ENCODE results near the gene ARHGEF11. TPM values are rescaled to one million over a fixed set of nuclear protein-coding genes. Genes with fewer than 3 reads are reported as not detected.
A peak's percentile ranks its signal among the peaks of the same experiment; 100 is the strongest.

The ARHGEF11 gene
- total RNA-seq, 1 donor from 2014 or later: 21.0 TPM

DNA sequence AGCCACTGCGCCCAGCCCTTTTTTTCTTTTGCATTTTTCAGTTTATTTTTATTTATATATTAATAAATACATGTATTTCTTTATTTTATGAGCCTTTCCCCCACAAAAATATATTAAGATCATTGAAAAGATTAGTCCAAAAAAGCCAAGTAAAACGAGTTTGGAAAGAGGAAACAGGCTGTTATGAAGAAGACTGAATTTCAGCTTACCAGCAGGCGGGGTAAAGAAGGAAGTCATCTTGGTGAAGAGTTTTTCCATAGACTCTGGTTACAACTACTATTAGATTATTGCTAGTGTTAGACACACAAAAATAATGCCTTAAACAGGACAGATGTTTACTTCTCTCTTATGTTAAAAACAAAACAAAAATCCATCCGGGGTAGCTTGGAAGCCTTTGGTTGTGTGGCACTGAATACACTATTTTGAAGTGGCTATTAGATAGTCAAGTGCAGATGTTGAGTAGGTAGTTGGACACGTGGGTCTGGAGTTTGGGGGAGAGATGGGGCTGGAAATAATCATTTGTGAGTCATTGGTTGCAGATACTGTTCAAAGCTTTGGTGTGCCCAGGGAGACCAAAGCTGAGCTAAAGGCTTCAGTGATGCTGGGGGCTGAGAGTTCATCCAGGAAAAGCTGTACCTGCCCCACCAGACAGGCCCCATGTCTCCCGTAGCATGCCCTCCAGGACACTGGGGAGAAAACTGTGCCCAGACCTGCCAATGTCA lies 133.8 kb downstream of the ARHGEF11 start:
- no peak for DNase-seq (ENCODE audit: low read depth in 2 of 2)

DNA sequence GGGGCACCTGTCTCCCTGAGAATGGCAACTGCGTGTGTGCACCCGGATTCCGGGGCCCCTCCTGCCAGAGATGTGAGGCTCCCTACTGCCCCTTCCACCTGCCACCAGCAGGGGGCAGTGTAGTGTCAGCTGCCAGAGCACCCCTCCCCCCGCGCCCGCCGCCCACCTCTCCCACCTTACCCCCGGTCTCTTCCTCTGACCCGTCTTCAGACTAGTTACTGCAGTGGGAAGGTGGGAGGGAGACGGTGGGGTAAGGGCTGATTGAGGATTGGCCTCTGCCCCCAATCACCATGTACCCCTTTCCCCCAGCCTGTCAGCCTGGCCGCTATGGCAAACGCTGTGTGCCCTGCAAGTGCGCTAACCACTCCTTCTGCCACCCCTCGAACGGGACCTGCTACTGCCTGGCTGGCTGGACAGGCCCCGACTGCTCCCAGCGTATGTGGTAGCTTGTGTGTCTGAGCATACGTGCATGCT lies 135.2 kb downstream of the ARHGEF11 start:
- DNase-seq (ENCODE audit: low read depth in 2 of 2): peak; percentile 33 to 63

DNA sequence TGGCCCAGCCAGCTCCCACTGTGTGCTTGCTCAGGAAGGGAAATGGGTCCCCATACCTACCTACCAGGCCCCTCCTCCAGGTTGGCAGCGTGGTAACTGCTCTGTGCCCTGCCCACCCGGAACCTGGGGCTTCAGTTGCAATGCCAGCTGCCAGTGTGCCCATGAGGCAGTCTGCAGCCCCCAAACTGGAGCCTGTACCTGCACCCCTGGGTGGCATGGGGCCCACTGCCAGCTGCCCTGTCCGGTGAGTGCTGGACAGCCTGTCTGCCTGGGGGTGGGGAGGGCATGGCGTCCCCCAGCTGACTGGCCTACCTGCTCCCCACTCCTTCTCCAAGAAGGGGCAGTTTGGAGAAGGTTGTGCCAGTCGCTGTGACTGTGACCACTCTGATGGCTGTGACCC lies 135.9 kb downstream of the ARHGEF11 start:
- no peak for DNase-seq (ENCODE audit: low read depth in 2 of 2)

DNA sequence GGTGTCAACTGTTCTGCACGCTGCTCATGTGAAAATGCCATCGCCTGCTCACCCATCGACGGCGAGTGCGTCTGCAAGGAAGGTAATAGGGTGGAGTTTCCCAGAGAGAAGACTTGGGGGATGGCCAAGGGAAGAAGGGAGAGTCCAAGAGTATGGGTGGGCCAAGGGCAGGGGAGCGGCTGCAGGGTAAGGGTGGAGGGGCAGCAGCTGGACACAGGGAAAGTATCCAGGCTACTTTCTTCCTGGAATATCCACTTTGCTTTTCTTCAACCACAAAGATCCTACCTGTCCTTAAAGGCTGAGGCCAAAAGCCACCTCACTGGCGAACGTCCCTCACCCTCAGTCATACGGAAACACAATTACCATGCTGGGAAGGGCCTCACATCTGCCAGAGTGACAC lies 136.6 kb downstream of the ARHGEF11 start:
- DNase-seq (ENCODE audit: low read depth in 2 of 2): no peak

DNA sequence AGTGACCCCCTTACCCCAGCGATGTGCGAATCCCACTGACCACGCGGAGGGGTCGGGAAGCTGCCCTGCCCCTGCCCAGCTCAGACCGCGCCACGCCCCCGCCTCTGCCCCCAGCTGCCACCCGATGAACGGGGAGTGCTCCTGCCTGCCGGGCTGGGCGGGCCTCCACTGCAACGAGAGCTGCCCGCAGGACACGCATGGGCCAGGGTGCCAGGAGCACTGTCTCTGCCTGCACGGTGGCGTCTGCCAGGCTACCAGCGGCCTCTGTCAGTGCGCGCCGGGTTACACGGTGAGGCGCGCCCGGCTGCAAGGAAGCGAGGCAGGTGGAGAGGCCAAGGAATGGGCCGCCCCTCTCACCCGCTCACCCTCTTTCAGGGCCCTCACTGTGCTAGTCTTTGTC lies 137.0 kb downstream of the ARHGEF11 start:
- no peak for DNase-seq (ENCODE audit: low read depth in 2 of 2)

DNA sequence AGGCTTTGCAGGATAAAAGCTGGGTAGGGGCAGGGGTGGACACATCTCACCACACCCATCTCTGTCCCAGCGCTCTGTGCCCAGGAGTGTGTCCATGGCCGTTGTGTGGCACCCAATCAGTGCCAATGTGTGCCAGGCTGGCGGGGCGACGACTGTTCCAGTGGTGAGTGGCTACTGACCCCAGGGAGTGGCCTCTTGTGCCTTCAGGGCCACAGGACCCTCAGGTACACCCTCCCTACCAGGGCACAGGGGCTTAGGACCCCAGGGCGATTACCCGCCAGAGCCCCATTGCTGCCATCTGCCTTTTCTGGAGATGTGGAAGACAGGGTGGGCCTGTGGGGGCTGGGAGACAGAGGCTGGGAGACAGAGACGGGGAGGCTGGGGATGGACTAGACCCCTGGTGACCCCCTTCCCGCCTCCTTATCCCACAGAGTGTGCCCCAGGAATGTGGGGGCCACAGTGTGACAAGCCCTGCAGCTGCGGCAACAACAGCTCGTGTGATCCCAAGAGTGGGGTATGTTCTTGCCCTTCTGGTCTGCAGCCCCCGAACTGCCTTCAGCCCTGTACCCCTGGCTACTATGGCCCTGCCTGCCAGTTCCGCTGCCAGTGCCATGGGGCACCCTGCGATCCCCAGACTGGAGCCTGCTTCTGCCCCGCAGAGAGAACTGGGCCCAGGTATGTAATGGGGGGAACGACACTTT lies 139.2 kb downstream of the ARHGEF11 start:
- no peak for DNase-seq (ENCODE audit: low read depth in 2 of 2)

DNA sequence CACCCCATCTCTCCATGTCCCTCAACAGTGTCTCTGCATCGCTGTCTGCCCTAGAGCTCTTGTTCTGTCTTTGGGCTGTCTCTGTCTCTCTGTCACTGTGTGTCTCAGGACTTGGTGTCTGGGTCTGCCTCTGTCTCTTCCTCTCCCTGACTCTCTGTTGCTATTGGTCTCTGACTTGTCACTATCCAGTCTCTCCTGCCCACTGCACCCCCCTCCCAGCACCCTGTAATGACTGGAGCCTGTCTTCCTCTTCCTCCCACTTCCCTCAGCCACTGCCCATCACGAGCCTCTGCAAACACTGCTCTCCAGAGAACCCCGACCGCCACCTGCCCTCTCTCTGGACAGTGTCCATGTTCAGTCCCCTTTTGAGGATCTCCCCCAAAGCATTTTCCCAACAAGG lies 139.9 kb downstream of the ARHGEF11 start:
- no peak for DNase-seq (ENCODE audit: low read depth in 2 of 2)

DNA sequence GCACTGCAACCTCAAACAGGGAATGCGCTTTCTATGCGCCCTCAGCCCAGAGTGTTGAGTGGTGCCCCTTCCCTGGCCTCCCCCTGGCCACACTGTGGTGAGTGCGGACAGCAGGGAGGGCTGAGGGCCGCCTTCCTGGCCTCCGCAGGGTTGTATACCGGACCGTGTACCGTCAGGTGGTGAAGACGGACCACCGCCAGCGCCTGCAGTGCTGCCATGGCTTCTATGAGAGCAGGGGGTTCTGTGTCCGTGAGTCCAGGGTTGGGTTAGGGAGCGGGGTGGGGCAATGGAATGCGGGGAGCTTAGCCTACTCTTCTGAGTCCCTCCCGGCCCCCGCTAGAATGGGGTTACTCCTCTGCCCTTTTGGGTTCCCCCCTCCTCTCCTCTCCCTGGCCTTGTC lies 140.4 kb downstream of the ARHGEF11 start:
- no peak for DNase-seq (ENCODE audit: low read depth in 2 of 2)

DNA sequence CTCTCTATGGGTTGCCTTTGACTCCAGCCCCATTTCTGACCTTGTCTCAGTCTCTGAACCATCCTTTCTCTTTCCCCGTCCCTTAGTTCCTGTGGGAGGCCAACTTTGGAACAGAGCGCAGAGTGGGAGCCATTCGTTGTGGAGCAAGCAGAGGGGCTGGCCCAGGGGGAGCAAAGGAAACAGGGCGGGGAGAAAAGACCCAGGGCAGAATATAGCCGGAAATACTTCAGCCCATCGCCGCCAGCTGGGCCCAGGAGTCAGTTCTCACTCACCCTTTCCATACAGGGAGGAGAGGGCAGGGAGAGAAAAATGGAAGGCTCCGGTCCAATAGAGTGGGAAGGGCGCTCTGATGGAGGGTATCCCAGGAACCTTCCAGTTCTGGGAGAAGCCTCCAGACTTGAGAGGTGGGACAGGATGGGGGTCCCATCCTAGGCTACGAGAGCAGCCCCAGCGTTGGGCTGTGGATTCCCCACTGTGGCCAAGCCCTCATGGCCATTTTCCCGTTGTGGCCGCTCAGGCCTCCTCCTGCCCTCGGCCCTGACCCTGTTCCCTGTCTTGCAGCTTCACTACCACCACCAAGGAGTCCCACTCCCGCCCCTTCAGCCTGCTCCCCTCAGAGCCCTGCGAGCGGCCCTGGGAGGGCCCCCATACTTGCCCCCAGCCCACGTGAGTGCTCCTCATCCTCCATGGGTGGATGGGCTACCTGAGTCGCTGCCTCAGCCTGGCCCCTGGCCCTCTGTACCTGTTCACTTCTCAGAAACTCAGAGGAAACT lies 141.2 kb downstream of the ARHGEF11 start:
- DNase-seq (ENCODE audit: low read depth in 2 of 2): peak; percentile 37 to 53

DNA sequence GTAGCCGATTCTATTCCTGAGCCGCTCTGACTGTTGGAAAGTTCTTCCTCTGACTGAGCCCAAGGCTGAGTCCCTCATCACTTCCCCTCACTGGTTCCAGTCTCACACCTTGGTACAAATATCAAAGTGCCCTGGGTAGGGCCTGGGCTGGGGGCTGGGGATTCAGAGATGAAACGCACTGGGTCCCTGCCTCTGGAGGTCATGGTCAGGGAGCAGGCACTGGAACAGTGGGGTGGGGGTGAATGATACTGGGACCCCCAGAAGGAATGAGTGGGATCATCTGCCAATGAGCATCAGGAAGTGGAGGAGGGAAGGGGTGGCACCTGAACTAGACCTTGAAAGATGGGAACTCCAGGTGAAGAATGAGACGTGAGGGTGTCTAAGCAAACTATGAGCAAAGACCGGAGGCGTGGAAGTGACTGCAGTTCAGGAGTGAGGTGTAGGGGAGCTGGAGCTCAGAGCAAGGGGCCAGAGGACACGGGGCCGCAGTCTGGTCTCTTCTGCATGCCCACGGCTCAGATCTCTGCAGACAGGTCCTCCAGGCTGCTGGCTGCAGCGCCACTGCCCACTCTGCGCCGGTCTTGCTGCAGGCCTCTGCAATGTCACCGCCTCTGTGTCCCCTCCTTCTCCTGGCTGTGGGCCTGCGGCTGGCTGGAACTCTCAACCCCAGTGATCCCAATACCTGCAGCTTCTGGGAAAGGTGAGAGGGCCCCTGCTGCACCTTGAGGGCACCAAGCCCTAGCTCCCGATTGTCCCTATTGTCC lies 142.0 kb downstream of the ARHGEF11 start:
- DNase-seq (ENCODE audit: low read depth in 2 of 2): no peak

DNA sequence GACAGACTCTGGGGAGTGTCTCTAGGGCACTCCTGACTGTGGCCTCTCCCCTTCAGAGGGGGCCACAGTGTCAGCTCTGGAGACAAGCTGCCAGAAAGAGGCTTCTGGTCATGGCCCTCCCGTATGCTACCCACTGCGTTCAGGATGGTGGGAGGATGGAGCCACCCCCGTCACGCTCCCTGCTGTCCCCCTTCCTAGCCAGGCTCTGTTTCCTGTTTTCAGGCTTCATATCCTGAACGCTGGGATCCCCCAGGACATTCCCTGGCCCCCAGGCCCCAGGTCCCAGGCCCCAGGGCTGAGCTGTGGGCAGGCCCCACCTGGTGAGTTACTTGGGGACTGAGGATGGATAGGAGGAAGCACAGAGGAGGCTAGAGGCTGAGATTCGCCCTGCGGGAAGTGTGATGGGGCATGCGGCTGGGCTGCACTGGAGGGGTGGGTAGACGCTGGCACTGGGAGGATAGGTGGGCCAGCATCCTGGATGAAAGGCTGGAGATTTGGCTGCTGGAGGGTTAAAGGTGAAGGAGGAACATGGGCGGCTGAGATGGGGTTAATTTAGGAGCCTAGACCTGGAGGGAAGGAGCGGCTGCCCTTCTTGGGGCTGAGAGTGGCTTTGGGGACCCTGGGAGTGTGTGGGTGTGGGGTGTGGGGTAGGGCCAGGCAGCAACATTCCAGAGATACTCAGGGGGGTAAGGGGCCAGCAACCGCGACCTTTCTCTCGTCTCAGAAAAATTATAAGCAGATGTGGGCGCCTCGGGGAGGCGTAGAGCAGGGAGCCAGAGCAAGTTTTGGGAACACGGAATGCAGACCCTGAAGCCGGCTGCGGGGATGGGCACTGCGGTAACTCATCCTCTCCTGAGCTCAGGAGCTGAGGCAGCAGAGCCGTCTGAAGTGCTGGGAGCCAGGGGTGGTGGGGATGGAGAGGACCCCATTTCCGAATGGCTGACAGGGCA lies 143.3 kb downstream of the ARHGEF11 start:
- peak; percentile 44 to 58 for DNase-seq (ENCODE audit: low read depth in 2 of 2)

DNA sequence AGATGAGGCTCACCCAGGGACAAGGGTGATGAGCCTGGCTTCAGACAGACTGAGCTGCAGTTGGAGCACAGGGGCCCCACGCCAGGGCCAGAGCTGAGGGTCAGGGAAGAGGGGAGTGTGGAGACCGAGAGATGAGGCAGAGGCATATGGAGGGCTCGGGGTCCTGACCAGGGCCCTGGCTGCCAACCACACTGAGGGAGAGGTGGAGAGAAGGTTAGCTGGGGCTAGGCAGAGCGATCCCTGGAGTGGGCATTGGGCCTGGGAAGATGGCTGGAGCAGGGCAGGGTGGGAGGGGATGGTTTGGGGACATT lies 144.0 kb downstream of the ARHGEF11 start:
- no peak for DNase-seq (ENCODE audit: low read depth in 2 of 2)

DNA sequence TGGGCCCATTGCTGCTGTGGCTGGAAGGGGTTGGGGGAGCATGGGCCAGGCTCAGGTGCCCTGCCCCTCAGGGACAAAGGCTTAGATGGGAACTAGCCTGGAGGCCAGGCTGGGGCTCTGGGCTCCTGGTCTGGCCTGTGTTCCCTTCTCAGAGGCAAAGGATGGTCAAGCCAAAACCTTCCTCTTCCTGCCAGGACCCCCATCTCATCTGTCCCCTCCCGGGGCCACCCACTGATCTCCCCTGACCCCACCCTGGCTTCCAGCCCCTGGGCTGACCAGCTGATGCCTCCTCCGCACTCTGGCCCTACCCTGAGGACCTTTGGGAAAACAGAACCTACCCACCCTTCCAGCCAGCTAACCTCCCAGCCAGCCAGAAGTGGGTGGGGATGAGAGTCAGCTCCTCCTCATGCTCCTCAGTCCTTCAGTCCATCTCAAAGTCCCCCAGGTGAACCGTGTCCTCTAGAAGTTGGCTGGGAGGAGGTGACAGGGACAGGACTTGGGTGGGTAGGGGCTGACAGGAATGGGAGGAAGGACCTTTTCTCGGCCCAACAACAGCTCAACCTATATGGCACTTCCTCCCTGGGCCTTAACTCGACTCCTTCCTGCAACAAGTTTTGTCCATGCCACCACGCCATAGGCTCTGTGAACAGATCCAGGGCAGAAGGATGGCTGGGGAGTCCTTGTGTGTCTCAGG lies 144.5 kb downstream of the ARHGEF11 start:
- DNase-seq (ENCODE audit: low read depth in 2 of 2): no peak

DNA sequence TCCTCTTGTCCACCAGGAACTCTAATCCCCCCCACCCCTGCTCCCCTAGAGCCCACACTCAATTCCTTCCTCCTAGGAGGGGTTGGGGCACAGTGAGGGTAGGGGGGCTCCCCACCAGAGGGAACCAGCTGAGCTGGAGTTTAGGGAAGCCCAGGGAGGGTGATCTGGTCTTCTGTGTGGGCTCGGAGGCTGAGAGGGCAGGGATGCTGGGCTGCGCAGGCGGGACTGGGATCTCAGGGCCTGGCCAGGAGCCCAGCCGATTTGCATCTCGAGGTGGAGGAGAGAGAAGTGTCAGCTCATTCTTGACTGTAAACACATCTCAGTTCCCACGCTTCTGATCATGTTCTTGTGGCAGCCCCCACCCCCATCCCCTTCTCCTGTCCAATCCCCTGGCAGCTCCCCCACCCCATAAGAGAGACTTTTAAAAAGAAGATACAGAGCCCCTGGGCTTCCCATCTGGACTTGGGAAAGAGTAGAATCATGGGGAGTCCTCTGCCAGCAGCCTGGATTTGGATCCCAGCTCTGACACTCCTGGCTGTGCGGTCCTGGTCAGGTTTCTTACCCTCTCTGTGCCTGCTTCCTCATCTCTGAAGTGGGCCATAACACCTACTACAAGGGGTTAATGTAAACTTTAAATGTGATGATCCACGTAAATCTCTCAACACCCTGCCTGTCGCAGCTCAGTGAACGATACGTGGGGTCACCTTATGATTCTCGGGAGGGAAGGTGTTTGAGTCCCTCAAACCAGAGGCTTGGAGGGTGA lies 145.4 kb downstream of the ARHGEF11 start:
- peak in 1 of 2 donors; percentile 87 for DNase-seq (ENCODE audit: low read depth in 2 of 2)

DNA sequence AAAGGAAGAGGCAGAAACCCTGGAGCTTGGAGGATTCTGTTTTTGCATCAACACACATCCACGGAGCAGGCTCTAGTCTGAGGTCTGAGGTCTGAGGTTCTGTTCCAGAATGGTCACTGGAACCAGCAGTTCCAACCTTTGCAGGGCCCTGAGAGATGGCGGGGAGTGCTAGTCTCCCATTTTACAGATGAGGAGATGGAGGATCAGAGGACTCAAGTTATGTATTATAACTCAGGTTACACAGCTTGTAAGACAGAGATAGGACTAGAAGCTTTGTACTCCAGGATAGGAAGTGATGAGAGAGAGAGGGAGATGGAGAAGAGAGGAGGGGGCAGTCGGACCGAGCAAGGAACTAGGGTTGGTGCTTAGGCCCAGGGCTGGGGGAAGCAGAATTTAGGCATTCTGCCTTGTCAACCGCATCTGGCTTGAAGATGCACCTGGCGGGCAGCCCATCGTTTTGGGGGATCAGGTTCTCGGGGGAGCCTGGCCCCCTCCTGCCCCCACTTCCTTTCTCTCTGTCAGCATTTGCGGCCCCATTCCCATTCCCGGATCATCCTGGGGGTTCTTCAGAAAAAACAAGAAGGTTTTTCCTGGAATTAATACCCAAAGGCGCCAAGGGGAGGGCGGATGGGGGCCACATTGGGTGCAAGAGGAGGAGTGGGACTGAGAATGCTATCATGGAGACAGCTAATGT lies 146.4 kb downstream of the ARHGEF11 start:
- DNase-seq (ENCODE audit: low read depth in 2 of 2): no peak

DNA sequence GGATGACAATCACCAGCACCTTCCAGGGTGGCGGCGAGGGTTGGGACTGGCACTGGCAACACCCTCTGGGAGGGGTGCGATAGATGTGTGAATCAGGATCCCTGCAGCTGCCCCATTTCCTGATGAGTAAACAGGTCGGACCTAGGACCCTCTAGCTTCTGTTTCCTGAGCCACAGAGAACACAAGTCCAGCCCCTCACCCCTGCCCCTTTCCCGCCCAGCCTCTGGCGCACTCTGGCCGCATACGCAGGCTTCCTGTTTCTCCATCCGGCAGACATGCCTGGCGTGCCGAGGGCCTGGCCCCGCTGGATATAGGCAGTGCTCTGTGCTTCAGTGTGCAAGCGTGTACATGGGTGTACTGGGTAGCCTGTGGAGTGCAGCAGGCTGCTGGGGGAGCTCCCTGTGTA lies 147.4 kb downstream of the ARHGEF11 start:
- DNase-seq (ENCODE audit: low read depth in 2 of 2): peak; percentile 96 to 98

DNA sequence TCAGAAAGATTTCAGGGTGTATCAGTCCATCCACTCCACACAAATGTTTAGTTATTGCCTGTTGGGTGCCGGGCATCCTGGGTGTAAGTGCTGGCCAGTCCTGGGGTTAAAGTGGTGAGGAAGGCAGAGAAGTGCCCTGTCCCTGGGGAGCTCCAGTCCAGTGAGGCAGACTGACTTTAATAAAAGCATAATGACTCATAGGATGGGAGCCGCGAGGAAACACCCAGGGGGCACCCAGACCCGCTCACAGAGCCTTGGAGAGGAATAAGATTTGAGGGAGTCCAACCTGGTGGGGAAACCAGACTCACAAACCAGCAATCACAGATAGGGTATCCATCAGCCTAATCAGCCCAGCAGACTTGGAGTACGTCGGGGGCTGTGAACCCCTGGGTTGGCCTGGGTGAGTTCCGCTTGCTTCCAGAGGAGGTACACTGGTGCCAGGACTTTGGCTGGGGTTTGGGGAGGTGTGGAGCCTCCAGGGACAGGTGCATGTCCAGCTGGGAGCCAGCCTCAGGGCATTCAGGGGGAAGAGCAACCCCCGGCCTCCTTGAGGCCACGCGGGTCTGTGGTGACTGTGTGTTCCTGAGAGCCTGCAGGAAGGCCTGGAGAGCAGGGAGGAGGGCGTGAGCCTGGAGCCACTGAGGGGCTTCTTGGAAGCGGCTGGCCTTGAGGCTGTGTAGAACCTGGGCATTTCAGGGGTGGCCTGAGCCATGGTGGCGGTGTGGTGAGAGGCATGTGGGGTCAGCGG lies 148.3 kb downstream of the ARHGEF11 start:
- DNase-seq (ENCODE audit: low read depth in 2 of 2): peak in 1 of 2 donors; percentile 58

Data from lung microvascular endothelial cell (primary cell).